ENCODE measurements around the gene HEXD.

DNA sequence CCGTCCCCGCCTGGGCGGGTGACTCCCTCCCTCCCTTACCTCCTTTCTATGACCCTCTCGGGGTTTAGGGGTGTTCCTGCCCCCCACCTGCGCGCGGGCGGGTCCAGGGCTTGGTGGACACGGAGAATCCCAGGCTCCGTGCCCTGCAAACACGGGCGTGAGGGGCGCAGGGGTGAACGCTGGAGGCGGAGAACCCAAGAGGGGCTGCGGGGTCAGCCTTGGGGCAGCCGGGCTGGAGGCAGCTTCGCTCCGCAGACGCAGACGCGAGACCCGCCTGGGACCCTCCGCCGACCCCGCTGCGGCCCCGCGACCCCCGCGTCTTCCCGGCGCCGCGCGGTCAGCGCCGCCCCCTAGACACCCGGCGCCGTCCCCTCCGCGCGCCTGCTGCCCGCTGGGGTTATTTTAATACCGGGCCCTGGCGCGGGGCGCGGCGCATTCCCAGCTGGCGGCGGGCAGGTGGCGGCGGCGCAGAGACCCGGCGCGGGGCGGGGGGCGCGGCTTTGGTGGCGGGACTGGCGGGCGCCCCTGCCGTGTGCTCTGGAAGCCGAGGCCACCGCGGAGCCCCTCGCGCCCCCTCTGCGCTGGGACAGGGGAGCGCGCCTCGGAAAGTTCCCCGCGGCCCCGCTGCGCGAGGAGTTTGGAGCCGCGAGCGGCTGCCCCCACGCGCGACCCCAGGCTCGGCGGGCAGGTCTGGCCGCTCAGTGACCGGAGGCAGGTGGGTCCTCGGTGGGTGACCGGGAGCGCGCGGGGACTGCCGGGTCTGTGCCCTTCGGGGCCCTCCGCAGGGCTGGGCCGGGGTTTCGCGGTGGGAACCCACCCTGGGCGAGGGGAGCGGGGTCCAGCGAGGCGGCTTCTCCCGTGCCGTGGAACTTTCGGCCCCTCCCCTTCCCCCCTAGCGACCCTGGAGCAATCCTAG lies 46.6 kb upstream of the HEXD start, which contains the start of gene UTS2R:
- TF ChIP-seq, protein P1, sequence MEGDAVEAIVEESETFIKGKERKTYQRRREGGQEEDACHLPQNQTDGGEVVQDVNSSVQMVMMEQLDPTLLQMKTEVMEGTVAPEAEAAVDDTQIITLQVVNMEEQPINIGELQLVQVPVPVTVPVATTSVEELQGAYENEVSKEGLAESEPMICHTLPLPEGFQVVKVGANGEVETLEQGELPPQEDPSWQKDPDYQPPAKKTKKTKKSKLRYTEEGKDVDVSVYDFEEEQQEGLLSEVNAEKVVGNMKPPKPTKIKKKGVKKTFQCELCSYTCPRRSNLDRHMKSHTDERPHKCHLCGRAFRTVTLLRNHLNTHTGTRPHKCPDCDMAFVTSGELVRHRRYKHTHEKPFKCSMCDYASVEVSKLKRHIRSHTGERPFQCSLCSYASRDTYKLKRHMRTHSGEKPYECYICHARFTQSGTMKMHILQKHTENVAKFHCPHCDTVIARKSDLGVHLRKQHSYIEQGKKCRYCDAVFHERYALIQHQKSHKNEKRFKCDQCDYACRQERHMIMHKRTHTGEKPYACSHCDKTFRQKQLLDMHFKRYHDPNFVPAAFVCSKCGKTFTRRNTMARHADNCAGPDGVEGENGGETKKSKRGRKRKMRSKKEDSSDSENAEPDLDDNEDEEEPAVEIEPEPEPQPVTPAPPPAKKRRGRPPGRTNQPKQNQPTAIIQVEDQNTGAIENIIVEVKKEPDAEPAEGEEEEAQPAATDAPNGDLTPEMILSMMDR (IDR thresholded peaks at IDR 0.05): no peak
- TF ChIP-seq POLR2A (IDR thresholded peaks at IDR 0.05): no peak
